Glutamatergic neuron (in vitro differentiated cells): Measurements from ENCODE around the gene NMBR. TPM values are rescaled to one million over a fixed set of nuclear protein-coding genes. Genes with fewer than 3 reads are reported as not detected.
"Not testable (repeated sequence)": the region's sequence is repeated elsewhere in the genome, so short reads cannot be mapped to it uniquely, and the experiment has no call there.

ENCODE experiments used
- DNase-seq: peaks from one replicate; pipeline ENCODE4 v3.0.0; 2022
- H3K27ac Mint-ChIP-seq: one replicate; pipeline ENCODE4 v1.8.0; 2020; ENCODE audit warnings: mild to moderate bottlenecking, mixed read lengths, inconsistent platforms; ENCODE audit not compliant: unreplicated experiment
- H3K27me3 Mint-ChIP-seq: one replicate; pipeline ENCODE4 v1.8.0; 2020; ENCODE audit warnings: mild to moderate bottlenecking, moderate library complexity, mixed read lengths, inconsistent platforms; ENCODE audit not compliant: unreplicated experiment
- H3K36me3 Mint-ChIP-seq: one replicate; pipeline ENCODE4 v1.8.0; 2020; ENCODE audit warnings: mild to moderate bottlenecking, mixed read lengths, inconsistent platforms; ENCODE audit not compliant: unreplicated experiment
- H3K4me1 Mint-ChIP-seq: one replicate; pipeline ENCODE4 v1.8.0; 2020; ENCODE audit warnings: mild to moderate bottlenecking, low read depth, mixed read lengths, inconsistent platforms; ENCODE audit not compliant: unreplicated experiment
- H3K4me3 Mint-ChIP-seq: one replicate; pipeline ENCODE4 v1.8.0; 2020; ENCODE audit warnings: mild to moderate bottlenecking, mixed read lengths, inconsistent platforms; ENCODE audit not compliant: unreplicated experiment
- H3K9me3 Mint-ChIP-seq: one replicate; pipeline ENCODE4 v1.8.0; 2020; ENCODE audit warnings: mild to moderate bottlenecking, moderate library complexity, mixed read lengths, inconsistent platforms; ENCODE audit not compliant: unreplicated experiment
- CTCF ChIP-seq: fragments of 200-600 bp; sonication (generic); IDR thresholded peaks from one replicate; pipeline ENCODE4 v1.5.0; 2021; ENCODE audit not compliant: partially characterized antibody, unreplicated experiment
- total RNA-seq: library from RNA; stranded (reverse); fragmentation: NEBNext Ultra II Directional; extraction: Animal tissue kit (Norgen Biotek cat#: 25700); gene quantifications from one replicate; pipeline ENCODE4 v1.2.1, GENCODE V29; 2021; ENCODE audit not compliant: unreplicated experiment

Gene NMBR
- total RNA-seq, 1 donor from 2014 or later: not detected

GRCh38 chr6:142189057-142189456 is 42.1 kb upstream of the NMBR start:
- no peak for TF ChIP-seq CTCF
- no peak overlapping the region for H3K27ac Mint-ChIP-seq

GRCh38 chr6:142188341-142188740 is 41.4 kb upstream of the NMBR start:
- H3K9me3 Mint-ChIP-seq, H3K4me3 Mint-ChIP-seq, H3K27me3 Mint-ChIP-seq, H3K4me1 Mint-ChIP-seq, H3K27ac Mint-ChIP-seq, H3K36me3 Mint-ChIP-seq, DNase-seq: not testable (repeated sequence)
- TF ChIP-seq CTCF: peak; percentile 48

More at GRCh38 chr6:142189057-142189456, 42.1 kb upstream of the NMBR start:
- Mint-ChIP-seq H3K9me3 (no peaks in the 10 kb centered on the region), H3K4me3 (no peak overlapping the region), H3K27me3 (no peaks in the 10 kb centered on the region), H3K36me3 (no peaks in the 10 kb centered on the region), H3K4me1 (no peaks in the 10 kb centered on the region)
- DNase-seq: no peak

GRCh38 chr6:142187209-142187608 is 40.3 kb upstream of the NMBR start:
- Mint-ChIP-seq H3K36me3 (no peaks in the 10 kb centered on the region), H3K4me3 (no peak overlapping the region), H3K27me3 (no peaks in the 10 kb centered on the region), H3K9me3 (no peaks in the 10 kb centered on the region), H3K27ac (no peak overlapping the region), H3K4me1 (no peaks in the 10 kb centered on the region)
- no peak for TF ChIP-seq CTCF
- no peak for DNase-seq

GRCh38 chr6:142185641-142186040 is 38.7 kb upstream of the NMBR start:
- Mint-ChIP-seq H3K27me3 (no peaks in the 10 kb centered on the region), H3K4me3 (no peak overlapping the region), H3K36me3 (no peaks in the 10 kb centered on the region), H3K9me3 (no peaks in the 10 kb centered on the region), H3K27ac (no peak overlapping the region), H3K4me1 (no peaks in the 10 kb centered on the region)
- no peak for DNase-seq
- TF ChIP-seq CTCF: no peak

GRCh38 chr6:142184307-142184706 is 37.4 kb upstream of the NMBR start:
- TF ChIP-seq CTCF: no peak
- no peaks in the 10 kb centered on the region for H3K27me3 Mint-ChIP-seq
- H3K36me3 Mint-ChIP-seq: no peaks in the 10 kb centered on the region
- H3K4me1 Mint-ChIP-seq: no peaks in the 10 kb centered on the region
- no peak overlapping the region for H3K4me3 Mint-ChIP-seq
- H3K27ac Mint-ChIP-seq: no peak overlapping the region
- no peak for DNase-seq
- no peaks in the 10 kb centered on the region for H3K9me3 Mint-ChIP-seq
